Adrenal gland (tissue), 12 donors: ENCODE measurements around the gene TFAM. TPM values are rescaled to one million over a fixed set of nuclear protein-coding genes. Genes with fewer than 3 reads are reported as not detected.

Experiments used
- DNase-seq, 7 donors: peaks; one replicate each; pipeline ENCODE4 v3.0.0-alpha.2; 2019 to 2020
- H3K27ac ChIP-seq, 5 donors: fragments of 200-600 bp; sonication (generic) in 4 of 5; 1 replicate in 3 of 5; 2 replicates in 2 of 5; pipeline versions ENCODE4 v1.5.1 to v1.8.0; 2016 to 2020; ENCODE audit warnings: mild to moderate bottlenecking in 1 of 5
- H3K27me3 ChIP-seq: fragments of 200-600 bp; 2 replicates; pipeline ENCODE4 v1.8.0; 2021
- H3K36me3 ChIP-seq, 2 donors: fragments of 200-600 bp; replicated peaks in 1 of 2; 1 replicate in 1 of 2; 2 replicates in 1 of 2; pipeline versions ENCODE4 v1.5.1 to v1.8.0; 2018 to 2022
- H3K4me1 ChIP-seq, 2 donors: fragments of 200-600 bp; replicated peaks in 1 of 2; 1 replicate in 1 of 2; 2 replicates in 1 of 2; pipeline versions ENCODE4 v1.5.1 to v1.8.0; 2018 to 2021
- H3K4me3 ChIP-seq, 4 donors: fragments of 200-600 bp; sonication (generic) in 3 of 4; one replicate each; pipeline ENCODE4 v1.5.1; 2016 to 2018
- H3K9me3 ChIP-seq, 3 donors: fragments of 200-600 bp; sonication (generic) in 1 of 3; replicated peaks in 1 of 3; 1 replicate in 2 of 3; 2 replicates in 1 of 3; pipeline versions ENCODE4 v1.5.1 to v1.8.0; 2016 to 2021
- POLR2A ChIP-seq, 2 donors: fragments of 450-650 bp; IDR thresholded peaks; one replicate each; pipeline ENCODE4 v1.6.1; 2017; ENCODE audit warnings: antibody characterized with exemption in 2 of 2, mild to moderate bottlenecking in 2 of 2, moderate library complexity in 1 of 2
- WGBS, 4 donors: extraction: QIAGEN DNeasy Blood & Tissue Kit in 2 of 4; methylation state at CpG; one replicate each; pipeline versions ENCODE4 v1.1.5 to v1.1.7; 2013 to 2017; 5-methylcytosine and 5-hydroxymethylcytosine counted together
- intact Hi-C, 2 donors: fragments of 100-400 bp; cut with DNase I; formaldehyde crosslinking; loops; one replicate each; pipeline versions ENCODE4 v1.14.1 to v1.15.0; 2022 to 2023
- polyA plus RNA-seq, 3 donors: library from polyadenylated mRNA; stranded (reverse); fragments of 200-250 nt in 2 of 3; fragments of 350-450 nt in 1 of 3; fragmentation: Illumina TruSeq in 1 of 3; extraction: RNeasy Lipid Tissue Mini Kit (QIAGEN cat#74804) in 1 of 3; gene quantifications; one replicate each; pipeline ENCODE4 v1.2.3, GENCODE V29; 2013 to 2014
- total RNA-seq, 9 donors: library from RNA; depleted of rRNA in 4 of 9; stranded (reverse); fragments of >200 nt in 4 of 9; fragments of 120-200 nt in 1 of 9; fragmentation: NEBNext Ultra II Directional in 1 of 9; extraction: Animal tissue kit (Norgen Biotek cat#: 25700) in 1 of 9; gene quantifications; one replicate each; pipeline versions ENCODE4 v1.1.0 to v1.2.4, GENCODE V29; 2013 to 2023
- TF ChIP-seq, protein P1 (sequence below), 6 experiments: fragments of 450-650 bp in 4 of 6; fragments of 200-600 bp in 2 of 6; sonication (generic) in 1 of 6; IDR thresholded peaks; 1 replicate in 5 of 6; 2 replicates in 1 of 6; pipeline versions ENCODE4 v1.5.1 to v1.8.0; 2016 to 2021; ENCODE audit warnings: antibody characterized with exemption in 6 of 6, mild to moderate bottlenecking in 2 of 6, moderate library complexity in 1 of 6
- donor health status: healthy with polysubstance abuse.
- donor health status: Bipolar disorder and iron deficiency.
- donor health status: DM: yes; HTN: yes; CAD: no.
- donor health status: DM: no; HTN: no; CAD: no.
- donor health status: DM: no; HTN: no; CAD: no.
- donor health status: DM: yes; HTN: yes; CAD: no.

Gene TFAM
- total and polyA plus RNA-seq, 12 donors: 4.3 to 55.7 (median 34.2) TPM

- Histone ChIP-seq H3K4me1 (no peaks in the 10 kb centered on the region), H3K36me3 (no peaks in the 10 kb centered on the region), H3K27ac (no peak overlapping the region), H3K9me3 (no peaks in the 10 kb centered on the region), H3K4me3 (no peak overlapping the region), H3K27me3 (no peaks in the 10 kb centered on the region)
- 71 to 80% (median 75%) methylated on average over 3 of the region's 3 CpGs for WGBS, 4 donors
- intact Hi-C loops: no loop called here
- DNase-seq: no peak
- TF ChIP-seq, protein P1, sequence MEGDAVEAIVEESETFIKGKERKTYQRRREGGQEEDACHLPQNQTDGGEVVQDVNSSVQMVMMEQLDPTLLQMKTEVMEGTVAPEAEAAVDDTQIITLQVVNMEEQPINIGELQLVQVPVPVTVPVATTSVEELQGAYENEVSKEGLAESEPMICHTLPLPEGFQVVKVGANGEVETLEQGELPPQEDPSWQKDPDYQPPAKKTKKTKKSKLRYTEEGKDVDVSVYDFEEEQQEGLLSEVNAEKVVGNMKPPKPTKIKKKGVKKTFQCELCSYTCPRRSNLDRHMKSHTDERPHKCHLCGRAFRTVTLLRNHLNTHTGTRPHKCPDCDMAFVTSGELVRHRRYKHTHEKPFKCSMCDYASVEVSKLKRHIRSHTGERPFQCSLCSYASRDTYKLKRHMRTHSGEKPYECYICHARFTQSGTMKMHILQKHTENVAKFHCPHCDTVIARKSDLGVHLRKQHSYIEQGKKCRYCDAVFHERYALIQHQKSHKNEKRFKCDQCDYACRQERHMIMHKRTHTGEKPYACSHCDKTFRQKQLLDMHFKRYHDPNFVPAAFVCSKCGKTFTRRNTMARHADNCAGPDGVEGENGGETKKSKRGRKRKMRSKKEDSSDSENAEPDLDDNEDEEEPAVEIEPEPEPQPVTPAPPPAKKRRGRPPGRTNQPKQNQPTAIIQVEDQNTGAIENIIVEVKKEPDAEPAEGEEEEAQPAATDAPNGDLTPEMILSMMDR (IDR thresholded peaks at IDR 0.05): no peak
- TF ChIP-seq POLR2A (IDR thresholded peaks at IDR 0.05): no peak
Observed at GRCh38 chr10:58373442-58373827, 11.8 kb upstream of the TFAM start.

DNA sequence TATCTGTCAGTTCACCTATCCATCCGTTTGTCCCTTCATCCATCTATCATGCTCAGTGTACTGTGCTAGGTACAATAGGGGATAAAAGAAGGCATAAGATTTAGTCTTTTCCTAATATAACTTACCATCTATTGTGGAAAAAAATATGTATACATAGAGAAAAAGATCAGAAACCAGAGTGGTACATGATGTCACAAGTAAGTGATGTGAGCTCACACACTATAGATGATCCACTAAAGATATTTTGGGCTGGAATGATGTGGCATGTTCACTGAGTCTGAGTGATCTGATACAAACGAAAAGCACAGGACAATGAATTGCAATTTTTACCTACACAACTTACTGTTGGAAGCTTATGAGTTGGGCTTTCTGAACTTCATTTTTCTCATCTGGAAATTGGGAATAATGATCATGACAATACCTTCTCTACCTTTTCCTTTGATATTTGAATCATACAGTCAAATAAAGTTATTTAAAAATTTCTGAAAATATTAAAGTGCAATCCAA lies 2.7 kb upstream of the TFAM start:
- H3K4me1 ChIP-seq: peaks cover 0 to 26% of the 10 kb centered on the region in 2 donors
- no peak overlapping the region for H3K4me3 ChIP-seq
- intact Hi-C loops: loop anchor here (10.0 kb wide), 2 partner anchors 48 to 78 kb away; partner anchors contain the start of gene UBE2D1 (in 1 of the 2)
- peaks cover 0 to 4% of the 10 kb centered on the region in 2 donors for H3K36me3 ChIP-seq
- no peak overlapping the region for H3K27ac ChIP-seq
- no peak for DNase-seq
- no peaks in the 10 kb centered on the region for H3K27me3 ChIP-seq
- TF ChIP-seq, protein P1 (IDR thresholded peaks at IDR 0.05): no peak
- TF ChIP-seq POLR2A (IDR thresholded peaks at IDR 0.05): no peak
- WGBS, 4 donors: 79 to 86% (median 84%) methylated on average over 2 of the region's 2 CpGs
- no peaks in the 10 kb centered on the region for H3K9me3 ChIP-seq

- Histone ChIP-seq H3K9me3 (no peaks in the 10 kb centered on the region), H3K36me3 (peaks cover 0 to 18% of the 10 kb centered on the region in 2 donors), H3K4me1 (peaks cover 0 to 26% of the 10 kb centered on the region in 2 donors), H3K27ac (peak overlapping the region in 3 of 5 donors; percentile 89 to 93 (median 91)), H3K27me3 (no peaks in the 10 kb centered on the region), H3K4me3 (peak overlapping the region in 2 of 4 donors; percentile 73 to 78)
- intact Hi-C loops: loop anchor here (10.0 kb wide), 2 partner anchors 49 to 79 kb away; partner anchors contain the start of gene UBE2D1 (in 1 of the 2)
- WGBS, 4 donors: 55 to 65% (median 62%) methylated on average over 3 of the region's 3 CpGs
- TF ChIP-seq, protein P1 (IDR thresholded peaks at IDR 0.05): no peak
- no peak for TF ChIP-seq POLR2A (IDR thresholded peaks at IDR 0.05)
- no peak for DNase-seq
Observed at GRCh38 chr10:58384095-58384494, 1.1 kb upstream of the TFAM start.

GRCh38 chr10:58384544-58384998 lies 639 bp upstream of the TFAM start:
- peaks cover 0 to 23% of the 10 kb centered on the region in 2 donors for H3K36me3 ChIP-seq
- DNase-seq: no peak
- TF ChIP-seq POLR2A (IDR thresholded peaks at IDR 0.05): no peak
- TF ChIP-seq, protein P1 (IDR thresholded peaks at IDR 0.05): no peak
- no peaks in the 10 kb centered on the region for H3K27me3 ChIP-seq
- WGBS, 4 donors: 0 to 2% (median 1%) methylated on average over 10 to 12 of the region's 12 CpGs
- H3K9me3 ChIP-seq: no peaks in the 10 kb centered on the region
- intact Hi-C loops: loop anchor here (10.0 kb wide), 2 partner anchors 50 to 80 kb away; partner anchors contain the start of gene UBE2D1 (in 1 of the 2)
- peaks cover 0 to 26% of the 10 kb centered on the region in 2 donors for H3K4me1 ChIP-seq
- peak overlapping the region; percentile 1 to 97 (median 76) for H3K4me3 ChIP-seq
- peak overlapping the region; percentile 60 to 93 (median 89) for H3K27ac ChIP-seq
